ENCODE data around the gene ZNF433.

ZNF433 gene

GRCh38 chr19:11989112-11989456 lies 46.4 kb downstream of the ZNF433 start:
- DNase-seq (ENCODE audit: low read depth): no peak
- peak overlapping the region; percentile 61 for H3K4me3 ChIP-seq (ENCODE audit: low read depth, low read length)
- TF ChIP-seq, protein P1, sequence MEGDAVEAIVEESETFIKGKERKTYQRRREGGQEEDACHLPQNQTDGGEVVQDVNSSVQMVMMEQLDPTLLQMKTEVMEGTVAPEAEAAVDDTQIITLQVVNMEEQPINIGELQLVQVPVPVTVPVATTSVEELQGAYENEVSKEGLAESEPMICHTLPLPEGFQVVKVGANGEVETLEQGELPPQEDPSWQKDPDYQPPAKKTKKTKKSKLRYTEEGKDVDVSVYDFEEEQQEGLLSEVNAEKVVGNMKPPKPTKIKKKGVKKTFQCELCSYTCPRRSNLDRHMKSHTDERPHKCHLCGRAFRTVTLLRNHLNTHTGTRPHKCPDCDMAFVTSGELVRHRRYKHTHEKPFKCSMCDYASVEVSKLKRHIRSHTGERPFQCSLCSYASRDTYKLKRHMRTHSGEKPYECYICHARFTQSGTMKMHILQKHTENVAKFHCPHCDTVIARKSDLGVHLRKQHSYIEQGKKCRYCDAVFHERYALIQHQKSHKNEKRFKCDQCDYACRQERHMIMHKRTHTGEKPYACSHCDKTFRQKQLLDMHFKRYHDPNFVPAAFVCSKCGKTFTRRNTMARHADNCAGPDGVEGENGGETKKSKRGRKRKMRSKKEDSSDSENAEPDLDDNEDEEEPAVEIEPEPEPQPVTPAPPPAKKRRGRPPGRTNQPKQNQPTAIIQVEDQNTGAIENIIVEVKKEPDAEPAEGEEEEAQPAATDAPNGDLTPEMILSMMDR (IDR thresholded peaks at IDR 0.05; ENCODE audit: insufficient read depth, low read depth, low read length, missing control alignments): no peak

DNA sequence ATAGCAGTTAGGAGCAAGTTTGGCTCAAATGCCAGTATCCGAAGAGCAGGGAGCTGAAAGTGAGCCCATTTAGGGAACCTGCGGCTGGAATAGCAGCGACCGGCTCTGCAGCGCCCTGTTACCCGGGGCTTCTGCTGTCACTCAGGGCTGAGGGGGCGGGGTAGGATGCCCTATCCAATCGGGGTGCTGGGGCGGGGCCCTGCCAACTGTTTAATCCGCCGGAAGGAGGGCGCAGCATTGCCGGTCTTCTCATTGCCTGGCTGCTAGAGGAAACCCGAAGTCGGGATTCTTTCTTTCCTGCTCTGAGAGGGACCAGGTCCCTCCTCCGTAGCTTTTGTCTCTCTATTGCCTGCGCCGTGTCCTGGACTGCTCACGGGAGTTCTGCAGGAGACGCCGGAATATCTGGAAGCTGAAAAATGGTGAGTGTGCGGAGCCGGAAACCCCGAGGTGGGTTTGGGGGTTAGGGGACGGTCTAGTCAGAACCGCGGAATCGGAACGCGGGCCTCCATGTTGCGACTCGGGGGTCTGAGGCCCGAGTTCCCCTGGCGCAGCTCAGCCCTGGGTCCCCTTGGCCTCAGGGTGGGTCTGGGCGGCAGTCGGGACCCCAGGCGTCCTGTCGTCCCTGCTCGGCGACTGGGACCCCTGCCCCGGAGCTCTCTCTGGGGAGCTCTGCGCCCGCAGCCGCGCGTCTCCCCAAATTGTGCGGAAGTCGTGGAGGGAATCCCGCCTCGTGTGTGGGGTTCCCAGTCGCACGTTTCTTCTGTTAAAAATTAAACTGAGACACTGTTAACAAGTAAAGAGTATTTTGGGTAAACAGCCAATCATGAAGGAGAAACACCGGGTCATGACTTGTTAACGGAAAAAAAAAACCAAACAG lies 47.8 kb downstream of the ZNF433 start:
- TF ChIP-seq, protein P1 (IDR thresholded peaks at IDR 0.05; ENCODE audit: insufficient read depth, low read depth, low read length, missing control alignments): no peak
- peak overlapping the region; percentile 61 for H3K4me3 ChIP-seq (ENCODE audit: low read depth, low read length)
- DNase-seq (ENCODE audit: low read depth): peak; percentile 96

GRCh38 chr19:11986754-11987153 lies 48.7 kb downstream of the ZNF433 start:
- TF ChIP-seq, protein P1 (IDR thresholded peaks at IDR 0.05; ENCODE audit: insufficient read depth, low read depth, low read length, missing control alignments): no peak
- DNase-seq (ENCODE audit: low read depth): no peak
- no peak overlapping the region for H3K4me3 ChIP-seq (ENCODE audit: low read depth, low read length)

DNA sequence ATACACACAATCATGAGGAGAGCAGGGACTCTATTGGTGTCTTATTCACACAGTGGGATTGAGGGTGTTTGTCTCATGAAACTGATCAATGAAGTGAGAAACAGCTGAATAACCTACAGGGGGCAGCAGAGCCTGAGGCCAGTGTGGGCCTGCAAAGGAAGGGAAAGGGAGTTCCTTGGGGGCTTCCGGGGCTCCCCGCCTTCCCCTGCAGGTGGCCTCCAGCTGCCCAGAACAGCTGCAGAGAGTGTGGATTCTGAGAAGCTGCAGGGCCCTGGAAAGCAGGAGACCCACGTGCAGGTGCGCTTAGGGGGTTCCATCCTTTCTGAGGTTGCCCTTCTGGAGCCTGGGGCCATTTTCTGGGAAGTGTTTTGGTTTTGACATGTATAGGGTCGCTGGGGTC lies 50.5 kb downstream of the ZNF433 start:
- TF ChIP-seq, protein P1 (IDR thresholded peaks at IDR 0.05; ENCODE audit: insufficient read depth, low read depth, low read length, missing control alignments): peak; percentile 13
- H3K4me3 ChIP-seq (ENCODE audit: low read depth, low read length): no peak overlapping the region
- DNase-seq (ENCODE audit: low read depth): peak; percentile 26

DNA sequence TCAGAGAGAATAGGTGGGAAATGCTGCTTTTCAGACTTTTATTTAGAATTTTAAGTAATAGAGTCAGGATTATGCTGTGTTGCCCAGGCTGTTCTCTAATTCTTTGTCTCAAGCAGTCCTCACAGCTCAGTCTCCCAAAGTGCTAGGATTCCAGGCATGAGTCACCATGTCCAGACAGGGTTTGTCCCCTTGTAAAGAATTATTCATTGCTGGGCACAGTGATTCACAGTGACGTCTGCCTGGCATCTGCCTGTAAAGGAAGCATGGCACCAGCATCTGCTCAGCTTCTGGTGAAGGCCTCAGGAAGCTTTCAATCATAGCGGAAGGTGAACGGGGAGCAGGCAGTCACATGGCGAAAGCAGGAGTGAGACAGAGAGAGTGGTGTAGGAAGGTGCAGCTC lies 53.0 kb downstream of the ZNF433 start:
- DNase-seq (ENCODE audit: low read depth): no peak
- H3K4me3 ChIP-seq (ENCODE audit: low read depth, low read length): no peak overlapping the region
- TF ChIP-seq, protein P1 (IDR thresholded peaks at IDR 0.05; ENCODE audit: insufficient read depth, low read depth, low read length, missing control alignments): no peak

DNA sequence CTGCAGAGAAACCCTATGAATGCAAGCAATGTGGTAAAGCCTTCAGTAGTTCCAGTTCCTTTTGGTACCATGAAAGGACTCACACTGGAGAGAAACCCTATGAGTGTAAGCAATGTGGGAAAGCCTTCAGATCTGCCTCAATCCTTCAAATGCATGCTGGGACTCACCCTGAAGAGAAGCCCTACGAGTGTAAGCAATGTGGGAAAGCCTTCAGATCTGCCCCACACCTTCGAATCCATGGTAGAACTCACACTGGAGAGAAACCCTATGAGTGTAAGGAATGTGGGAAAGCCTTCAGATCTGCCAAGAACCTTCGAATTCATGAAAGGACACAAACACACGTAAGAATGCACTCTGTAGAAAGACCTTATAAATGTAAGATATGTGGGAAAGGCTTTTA lies 56.0 kb downstream of the ZNF433 start:
- TF ChIP-seq, protein P1 (IDR thresholded peaks at IDR 0.05; ENCODE audit: insufficient read depth, low read depth, low read length, missing control alignments): no peak
- no peak for DNase-seq (ENCODE audit: low read depth)
- H3K4me3 ChIP-seq (ENCODE audit: low read depth, low read length): no peak overlapping the region
